HEK293 (cell line): ENCODE results near the gene HOXD10.

Source experiments
- BCL6B ChIP-seq: fragments of 450-650 bp; formaldehyde crosslinking; IDR thresholded peaks from 2 replicates; pipeline ENCODE4 v1.5.1; 2017; ENCODE audit warnings: missing biosample characterization, missing genetic modification characterization
- FEZF1 ChIP-seq: fragments of 450-650 bp; formaldehyde crosslinking; IDR thresholded peaks from 2 replicates; pipeline ENCODE4 v1.5.1; 2016; ENCODE audit warnings: missing biosample characterization, missing genetic modification characterization
- GLI2 ChIP-seq: fragments of 450-650 bp; formaldehyde crosslinking; IDR thresholded peaks from 2 replicates; pipeline ENCODE4; 2017; ENCODE audit warnings: missing biosample characterization, missing genetic modification characterization, low read depth, borderline replicate concordance
- HOXC10 ChIP-seq: sonication (generic); formaldehyde crosslinking; IDR thresholded peaks from 2 replicates; pipeline ENCODE4 v1.8.1; 2023; ENCODE audit warnings: mild to moderate bottlenecking, missing genetic modification reagents
- INSM2 ChIP-seq: fragments of 450-650 bp; formaldehyde crosslinking; IDR thresholded peaks from 2 replicates; pipeline ENCODE4 v1.5.1; 2016; ENCODE audit warnings: missing biosample characterization, missing genetic modification characterization
- KLF10 ChIP-seq: fragments of 450-650 bp; IDR thresholded peaks from 2 replicates; pipeline ENCODE4 v1.5.1; 2018; ENCODE audit warnings: missing biosample characterization, mild to moderate bottlenecking, missing genetic modification characterization
- KLF16 ChIP-seq: fragments of 450-650 bp; formaldehyde crosslinking; IDR thresholded peaks from 2 replicates; pipeline ENCODE4 v1.5.1; 2017; ENCODE audit warnings: missing biosample characterization, missing genetic modification characterization
- KLF8 ChIP-seq: fragments of 450-650 bp; formaldehyde crosslinking; IDR thresholded peaks from 2 replicates; pipeline ENCODE4 v1.5.1; 2016; ENCODE audit warnings: missing biosample characterization, missing genetic modification characterization
- KLF9 ChIP-seq: fragments of 450-650 bp; formaldehyde crosslinking; IDR thresholded peaks from 2 replicates; pipeline ENCODE4 v1.5.1; 2016; ENCODE audit warnings: missing biosample characterization, missing genetic modification characterization, low read depth
- MYNN ChIP-seq: fragments of 450-650 bp; formaldehyde crosslinking; IDR thresholded peaks from 2 replicates; pipeline ENCODE4 v1.5.1; 2016; ENCODE audit warnings: missing biosample characterization, missing genetic modification characterization, borderline replicate concordance
- PATZ1 ChIP-seq: fragments of 450-650 bp; formaldehyde crosslinking; IDR thresholded peaks from 2 replicates; pipeline ENCODE4 v1.5.1; 2016; ENCODE audit warnings: missing biosample characterization, missing genetic modification characterization
- REST ChIP-seq: fragments of 450-650 bp; formaldehyde crosslinking; IDR thresholded peaks from 2 replicates; pipeline ENCODE4 v1.5.1; 2016; ENCODE audit warnings: missing biosample characterization, missing genetic modification characterization
- ZBTB48 ChIP-seq: fragments of 450-650 bp; formaldehyde crosslinking; IDR thresholded peaks from 2 replicates; pipeline ENCODE4 v1.5.1; 2016; ENCODE audit warnings: missing biosample characterization, missing genetic modification characterization
- ZBTB8A ChIP-seq: fragments of 450-650 bp; formaldehyde crosslinking; IDR thresholded peaks from 2 replicates; pipeline ENCODE4 v1.5.1; 2016; ENCODE audit warnings: missing biosample characterization, missing genetic modification characterization
- ZEB2 ChIP-seq: fragments of 450-650 bp; formaldehyde crosslinking; IDR thresholded peaks from 2 replicates; pipeline ENCODE4 v1.5.1; 2016; ENCODE audit warnings: missing biosample characterization, missing genetic modification characterization
- ZNF184 ChIP-seq: fragments of 450-650 bp; IDR thresholded peaks from 2 replicates; pipeline ENCODE4 v1.5.1; 2018; ENCODE audit warnings: missing biosample characterization, mild to moderate bottlenecking, missing genetic modification characterization
- ZNF2 ChIP-seq: fragments of 450-650 bp; formaldehyde crosslinking; IDR thresholded peaks from 2 replicates; pipeline ENCODE4 v1.5.1; 2016; ENCODE audit warnings: missing biosample characterization, missing genetic modification characterization
- ZNF350 ChIP-seq: fragments of 450-650 bp; formaldehyde crosslinking; IDR thresholded peaks from 2 replicates; pipeline ENCODE4 v1.5.0; 2017; ENCODE audit warnings: missing biosample characterization, mild to moderate bottlenecking, missing genetic modification characterization
- ZNF391 ChIP-seq: fragments of 450-650 bp; formaldehyde crosslinking; IDR thresholded peaks from 2 replicates; pipeline ENCODE4 v1.5.1; 2016; ENCODE audit warnings: low read depth, missing biosample characterization, missing genetic modification characterization, borderline replicate concordance
- ZNF398 ChIP-seq: fragments of 450-650 bp; formaldehyde crosslinking; IDR thresholded peaks from 2 replicates; pipeline ENCODE4 v1.5.1; 2017; ENCODE audit warnings: missing biosample characterization, missing genetic modification characterization
- ZNF449 ChIP-seq: fragments of 450-650 bp; formaldehyde crosslinking; IDR thresholded peaks from 2 replicates; pipeline ENCODE4 v1.5.1; 2017; ENCODE audit warnings: missing biosample characterization, mild to moderate bottlenecking, missing genetic modification characterization, moderate library complexity
- ZNF473 ChIP-seq: fragments of 450-650 bp; formaldehyde crosslinking; IDR thresholded peaks from 2 replicates; pipeline ENCODE4 v1.5.1; 2017; ENCODE audit warnings: missing biosample characterization, missing genetic modification characterization
- ZNF596 ChIP-seq: fragments of 450-650 bp; IDR thresholded peaks from 2 replicates; pipeline ENCODE4 v1.5.0; 2018; ENCODE audit warnings: missing biosample characterization, mild to moderate bottlenecking, missing genetic modification characterization, moderate library complexity
- ZNF600 ChIP-seq: fragments of 450-650 bp; formaldehyde crosslinking; IDR thresholded peaks from 2 replicates; pipeline ENCODE4 v1.5.1; 2016; ENCODE audit warnings: missing biosample characterization, missing genetic modification characterization
- ZNF629 ChIP-seq: fragments of 450-650 bp; formaldehyde crosslinking; IDR thresholded peaks from 2 replicates; pipeline ENCODE4 v1.5.1; 2017; ENCODE audit warnings: missing biosample characterization, missing genetic modification characterization
- ZNF664 ChIP-seq: fragments of 450-650 bp; formaldehyde crosslinking; IDR thresholded peaks from 2 replicates; pipeline ENCODE4 v1.5.1; 2016; ENCODE audit warnings: missing biosample characterization, missing genetic modification characterization
- ZXDB ChIP-seq: fragments of 450-650 bp; formaldehyde crosslinking; IDR thresholded peaks from 2 replicates; pipeline ENCODE4 v1.5.1; 2016; ENCODE audit warnings: missing biosample characterization, missing genetic modification characterization

Gene HOXD10

GRCh38 chr2:176157499-176158185, 41.1 kb downstream of the HOXD10 start (continued):
- TF ChIP-seq INSM2 (tag by site-specific recombination) (0 out of 2 replicates have a peak, but pooled peaks have one; percentile 40), HOXC10 (CRISPR knock-in tag) (0 out of 2 replicates have a peak, but pooled peaks have one; percentile 25), PATZ1 (tag by site-specific recombination) (peak; percentile 46; the same call in 1 of the 2 replicates), ZNF449 (no peak), ZNF629 (tag by site-specific recombination) (peak; percentile 89), KLF9 (tag by site-specific recombination) (peak; percentile 33; the same call in 1 of the 2 replicates), ZNF596 (peak; percentile 57; the same call in 1 of the 2 replicates), REST (0 out of 2 replicates have a peak, but pooled peaks have one; percentile 12), KLF10 (tag by site-specific recombination) (peak; percentile 68), ZNF473 (tag by site-specific recombination) (no peak), ZXDB (tag by site-specific recombination) (no peak), MYNN (tag by site-specific recombination) (0 out of 2 replicates have a peak, but pooled peaks have one; percentile 18), ZNF600 (tag by site-specific recombination) (peak; percentile 62), FEZF1 (peak; percentile 88), BCL6B (tag by site-specific recombination) (peak; percentile 43; the same call in 1 of the 2 replicates), KLF16 (tag by site-specific recombination) (peak; percentile 30; the same call in 1 of the 2 replicates), ZNF398 (tag by site-specific recombination) (peak; percentile 74), ZNF664 (tag by site-specific recombination) (0 out of 2 replicates have a peak, but pooled peaks have one; percentile 14), ZNF391 (tag by site-specific recombination) (peak; percentile 47; the same call in 1 of the 2 replicates), ZBTB8A (peak; percentile 92), ZNF350 (tag by site-specific recombination) (no peak), ZNF2 (peak; percentile 80; the same call in 1 of the 2 replicates), GLI2 (tag by site-specific recombination) (0 out of 2 replicates have a peak, but pooled peaks have one; percentile 26), ZBTB48 (peak; percentile 66; the same call in 1 of the 2 replicates), ZNF184 (no peak), ZEB2 (tag by site-specific recombination) (peak; percentile 60; the same call in 1 of the 2 replicates), KLF8 (tag by site-specific recombination) (0 out of 2 replicates have a peak, but pooled peaks have one; percentile 28)
